Measurements from ENCODE around the gene ABHD6. TPM values are rescaled to one million over a fixed set of nuclear protein-coding genes. Genes with fewer than 3 reads are reported as not detected.

The ABHD6 gene
- total RNA-seq, 1 experiment from 2014 or later = 12.7 TPM

DNA sequence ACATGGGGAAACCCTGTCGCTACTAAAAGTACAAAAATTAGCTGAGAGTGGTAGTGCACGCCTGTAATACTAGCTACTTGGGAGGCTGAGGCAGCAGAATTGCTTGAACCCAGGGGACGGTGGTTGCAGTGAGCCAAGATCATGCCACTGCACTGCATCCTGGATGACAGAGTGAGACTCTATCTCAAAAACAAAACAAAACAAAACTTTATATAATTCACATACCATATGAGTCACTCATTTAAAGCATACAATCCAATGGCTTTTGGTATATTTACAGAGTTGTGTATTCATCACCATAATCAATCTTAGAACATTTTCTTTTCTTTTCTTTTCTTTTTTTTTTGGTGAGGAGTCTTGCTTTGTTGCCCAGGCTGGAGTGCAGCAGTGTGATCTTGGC, 103.8 kb downstream of the ABHD6 start:
- POLR2A ChIA-PET = no interaction called here
- CTCF ChIA-PET = no interaction called here
- no peaks in the 10 kb centered on the region for H3K9me2 ChIP-seq (ENCODE audit: insufficient read depth)
- no peaks in the 10 kb centered on the region for H3K9me3 ChIP-seq (ENCODE audit: control insufficient read depth in 1 of 2, insufficient read depth in 1 of 2, low read depth in 1 of 2, low read length in 2 of 2)
- no peak overlapping the region for H3K4me2 ChIP-seq (ENCODE audit: low read length)
- H3K36me3 ChIP-seq (ENCODE audit: control insufficient read depth in 1 of 2, insufficient read depth in 2 of 2, low read length in 2 of 2) = no peaks in the 10 kb centered on the region
- RAD21 ChIA-PET (ENCODE audit: low non-redundant PET in 1 of 2, low total read pairs in 2 of 2, uncharacterized antibody in 2 of 2, unreplicated experiment in 2 of 2) = no interaction called here
- BruUV-seq (replicated peaks) = no TSS peak
- H3K27me3 ChIP-seq (ENCODE audit: insufficient read depth, low read length) = no peaks in the 10 kb centered on the region
- no peak overlapping the region for H3K9ac ChIP-seq (ENCODE audit: low read length)
- intact Hi-C loops (cut with micrococcal nuclease) = no loop called here
- TF ChIP-seq, protein P1, sequence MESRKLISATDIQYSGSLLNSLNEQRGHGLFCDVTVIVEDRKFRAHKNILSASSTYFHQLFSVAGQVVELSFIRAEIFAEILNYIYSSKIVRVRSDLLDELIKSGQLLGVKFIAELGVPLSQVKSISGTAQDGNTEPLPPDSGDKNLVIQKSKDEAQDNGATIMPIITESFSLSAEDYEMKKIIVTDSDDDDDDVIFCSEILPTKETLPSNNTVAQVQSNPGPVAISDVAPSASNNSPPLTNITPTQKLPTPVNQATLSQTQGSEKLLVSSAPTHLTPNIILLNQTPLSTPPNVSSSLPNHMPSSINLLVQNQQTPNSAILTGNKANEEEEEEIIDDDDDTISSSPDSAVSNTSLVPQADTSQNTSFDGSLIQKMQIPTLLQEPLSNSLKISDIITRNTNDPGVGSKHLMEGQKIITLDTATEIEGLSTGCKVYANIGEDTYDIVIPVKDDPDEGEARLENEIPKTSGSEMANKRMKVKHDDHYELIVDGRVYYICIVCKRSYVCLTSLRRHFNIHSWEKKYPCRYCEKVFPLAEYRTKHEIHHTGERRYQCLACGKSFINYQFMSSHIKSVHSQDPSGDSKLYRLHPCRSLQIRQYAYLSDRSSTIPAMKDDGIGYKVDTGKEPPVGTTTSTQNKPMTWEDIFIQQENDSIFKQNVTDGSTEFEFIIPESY (IDR thresholded peaks at IDR 0.05; ENCODE audit: extremely low read depth, insufficient replicate concordance, low read length) = no peak
- no peak for TF ChIP-seq ZFX (IDR thresholded peaks at IDR 0.05)
- no peak for TF ChIP-seq EZH2phosphoT487 (IDR thresholded peaks at IDR 0.05; ENCODE audit: borderline replicate concordance)
- TF ChIP-seq ELF1 (IDR thresholded peaks at IDR 0.05; ENCODE audit: borderline replicate concordance, low read depth) = no peak
- TF ChIP-seq CBX3 (IDR thresholded peaks at IDR 0.05; ENCODE audit: low read depth) = no peak
- no peak for TF ChIP-seq TCF7L2 (IDR thresholded peaks at IDR 0.05; ENCODE audit: borderline replicate concordance, extremely low read depth, insufficient read depth, insufficient read length)
- TF ChIP-seq YY1 (IDR thresholded peaks at IDR 0.05; ENCODE audit: extremely low read depth, insufficient replicate concordance, low read depth, low read length) = no peak
- TF ChIP-seq FOSL1 (IDR thresholded peaks at IDR 0.05; ENCODE audit: low read depth) = no peak
- no peak for TF ChIP-seq POLR2AphosphoS5 (IDR thresholded peaks at IDR 0.05; ENCODE audit: low read depth, low read length)
- TF ChIP-seq SRF (IDR thresholded peaks at IDR 0.05; ENCODE audit: low read depth) = no peak
- no peak for TF ChIP-seq EGR1 (IDR thresholded peaks at IDR 0.05; ENCODE audit: low read depth)
- TF ChIP-seq, protein P2, sequence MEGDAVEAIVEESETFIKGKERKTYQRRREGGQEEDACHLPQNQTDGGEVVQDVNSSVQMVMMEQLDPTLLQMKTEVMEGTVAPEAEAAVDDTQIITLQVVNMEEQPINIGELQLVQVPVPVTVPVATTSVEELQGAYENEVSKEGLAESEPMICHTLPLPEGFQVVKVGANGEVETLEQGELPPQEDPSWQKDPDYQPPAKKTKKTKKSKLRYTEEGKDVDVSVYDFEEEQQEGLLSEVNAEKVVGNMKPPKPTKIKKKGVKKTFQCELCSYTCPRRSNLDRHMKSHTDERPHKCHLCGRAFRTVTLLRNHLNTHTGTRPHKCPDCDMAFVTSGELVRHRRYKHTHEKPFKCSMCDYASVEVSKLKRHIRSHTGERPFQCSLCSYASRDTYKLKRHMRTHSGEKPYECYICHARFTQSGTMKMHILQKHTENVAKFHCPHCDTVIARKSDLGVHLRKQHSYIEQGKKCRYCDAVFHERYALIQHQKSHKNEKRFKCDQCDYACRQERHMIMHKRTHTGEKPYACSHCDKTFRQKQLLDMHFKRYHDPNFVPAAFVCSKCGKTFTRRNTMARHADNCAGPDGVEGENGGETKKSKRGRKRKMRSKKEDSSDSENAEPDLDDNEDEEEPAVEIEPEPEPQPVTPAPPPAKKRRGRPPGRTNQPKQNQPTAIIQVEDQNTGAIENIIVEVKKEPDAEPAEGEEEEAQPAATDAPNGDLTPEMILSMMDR (IDR thresholded peaks at IDR 0.05 in 2 of 3, conservative IDR thresholded peaks at IDR 0.05 in 1 of 3; ENCODE audit: borderline replicate concordance in 1 of 3, insufficient read depth in 1 of 3, low read depth in 2 of 3, low read length in 2 of 3) = no peak
- TF ChIP-seq, protein P3, sequence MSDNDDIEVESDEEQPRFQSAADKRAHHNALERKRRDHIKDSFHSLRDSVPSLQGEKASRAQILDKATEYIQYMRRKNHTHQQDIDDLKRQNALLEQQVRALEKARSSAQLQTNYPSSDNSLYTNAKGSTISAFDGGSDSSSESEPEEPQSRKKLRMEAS (IDR thresholded peaks at IDR 0.05) = no peak
- no peak for TF ChIP-seq EZH2 (IDR thresholded peaks at IDR 0.05)
- no peak for TF ChIP-seq JUND (IDR thresholded peaks at IDR 0.05)
- TF ChIP-seq CEBPB (IDR thresholded peaks at IDR 0.05; ENCODE audit: low read depth) = no peak
- no peak overlapping the region for H3K27ac ChIP-seq (ENCODE audit: low read depth, low read length)
- H3K79me2 ChIP-seq (ENCODE audit: insufficient read depth, low read length) = no peaks in the 10 kb centered on the region
- H2AFZ ChIP-seq (ENCODE audit: low read depth, low read length, poor library complexity, severe bottlenecking) = no peak overlapping the region
- H3K4me1 ChIP-seq (ENCODE audit: control insufficient read depth in 1 of 2, insufficient read depth in 2 of 2, low read length in 2 of 2) = no peaks in the 10 kb centered on the region
- no peaks in the 10 kb centered on the region for H4K20me1 ChIP-seq (ENCODE audit: insufficient read depth)
- no peak overlapping the region for H3K4me3 ChIP-seq (replicated peaks in 1 of 2; ENCODE audit: low read depth in 1 of 2, low read length in 2 of 2)
- DNase-seq (ENCODE audit: low read depth, low spot score) (no peak), ATAC-seq (no peak)
